IMR-90 (cell line): Measurements from ENCODE around the gene APBB1IP. TPM values are rescaled to one million over a fixed set of nuclear protein-coding genes. Genes with fewer than 3 reads are reported as not detected.

Experiments
- ATAC-seq: fragments of 200-7000 bp; cut with Tn5 transposase; 2 replicates; pipeline ENCODE4 v1.9.1; 2020; ENCODE audit warnings: low read depth, mild to moderate bottlenecking, moderate library complexity
- BruUV-seq: library from RNA; stranded (reverse); fragments of 400-500 nt; replicated peaks from 2 replicates; lab custom pipeline; 2021; lab: Mats Ljungman, UMichigan
- CTCF ChIA-PET: fragments of 300-600 bp; formaldehyde crosslinking; extraction: SDS; loops from one replicate; lab custom pipeline; 2021; ENCODE audit warnings: antibody characterized with exemption; lab: Yijun Ruan, JAX
- POLR2A ChIA-PET: fragments of 300-600 bp; sonication (Branson Sonifier 250); formaldehyde crosslinking; loops from one replicate; lab custom pipeline; 2022; ENCODE audit warnings: antibody characterized with exemption; ENCODE audit not compliant: unreplicated experiment; lab: Charles Lee
- DNase-seq: peaks from one replicate; pipeline ENCODE4 v3.0.0; 2013
- H2AFZ ChIP-seq: replicated peaks from 2 replicates; pipeline ENCODE3; 2013; ENCODE audit warnings: low read length, mild to moderate bottlenecking; ENCODE audit not compliant: poor library complexity
- H2AK5ac ChIP-seq: 2 replicates; pipeline ENCODE4 v1.6.1; 2013; ENCODE audit warnings: low read depth, low read length, inconsistent platforms
- H2AK9ac ChIP-seq: replicated peaks from 2 replicates; pipeline ENCODE3; 2013; ENCODE audit warnings: mild to moderate bottlenecking, low read depth, low read length, moderate library complexity; ENCODE audit not compliant: poor library complexity
- H2BK120ac ChIP-seq: 2 replicates; pipeline ENCODE4 v1.6.1; 2013; ENCODE audit warnings: low read depth, low read length, inconsistent platforms
- H2BK15ac ChIP-seq: 3 replicates; pipeline ENCODE4 v1.6.1; 2013; ENCODE audit warnings: low read depth, low read length, inconsistent platforms
- H2BK20ac ChIP-seq: 2 replicates; pipeline ENCODE4 v1.6.1; 2013; ENCODE audit warnings: low read depth, mild to moderate bottlenecking, inconsistent platforms, low read length, moderate library complexity
- H2BK5ac ChIP-seq: 2 replicates; pipeline ENCODE4 v1.6.1; 2013; ENCODE audit warnings: mild to moderate bottlenecking, low read depth, low read length, inconsistent platforms; ENCODE audit not compliant: poor library complexity, severe bottlenecking
- H3K14ac ChIP-seq: replicated peaks from 2 replicates; pipeline ENCODE4 v1.6.1; 2013; ENCODE audit warnings: low read depth, low read length, inconsistent platforms
- H3K18ac ChIP-seq: 2 replicates; pipeline ENCODE4 v1.6.1; 2013; ENCODE audit warnings: low read depth, low read length, control low read depth
- H3K23ac ChIP-seq: 2 replicates; pipeline ENCODE4 v1.6.1; 2013; ENCODE audit warnings: low read depth, low read length, inconsistent platforms
- H3K27ac ChIP-seq: 2 replicates; pipeline ENCODE4 v1.5.1; 2013; ENCODE audit warnings: mild to moderate bottlenecking, control low read depth, low read length; ENCODE audit not compliant: insufficient read depth
- H3K27me3 ChIP-seq: 2 replicates; pipeline ENCODE4 v1.6.1; 2013; ENCODE audit warnings: low read length; ENCODE audit not compliant: control insufficient read depth, insufficient read depth
- H3K36me3 ChIP-seq: 2 replicates; pipeline ENCODE4 v1.6.1; 2013; ENCODE audit warnings: low read length, mixed read lengths; ENCODE audit not compliant: control insufficient read depth, insufficient read depth
- H3K4ac ChIP-seq: 2 replicates; pipeline ENCODE4 v1.6.1; 2013; ENCODE audit warnings: low read depth, low read length, inconsistent platforms
- H3K4me1 ChIP-seq: 2 replicates; pipeline ENCODE4 v1.6.1; 2013; ENCODE audit warnings: low read length, mixed read lengths; ENCODE audit not compliant: control insufficient read depth, insufficient read depth
- H3K4me2 ChIP-seq: 2 replicates; pipeline ENCODE4 v1.6.1; 2013; ENCODE audit warnings: low read depth, mild to moderate bottlenecking, control low read depth, low read length, moderate library complexity
- H3K4me3 ChIP-seq: 2 replicates; pipeline ENCODE4 v1.5.1; 2013; ENCODE audit warnings: low read depth, mild to moderate bottlenecking, control low read depth, low read length, moderate library complexity; ENCODE audit not compliant: insufficient read depth
- H3K56ac ChIP-seq: 2 replicates; pipeline ENCODE4 v1.6.1; 2013; ENCODE audit warnings: low read length, inconsistent platforms; ENCODE audit not compliant: insufficient read depth; ENCODE audit errors: extremely low read depth
- H3K79me1 ChIP-seq, 2 experiments: 2 replicates each; pipeline ENCODE4 v1.6.1; 2013; ENCODE audit warnings: low read length in 2 of 2, inconsistent platforms in 1 of 2, low read depth in 1 of 2
- H3K9ac ChIP-seq: 2 replicates; pipeline ENCODE4 v1.6.1; 2013; ENCODE audit warnings: low read depth, low read length, control low read depth
- H3K9me1 ChIP-seq: 2 replicates; pipeline ENCODE4 v1.6.1; 2013; ENCODE audit warnings: low read length, inconsistent platforms; ENCODE audit not compliant: insufficient read depth
- H3K9me3 ChIP-seq: 2 replicates; pipeline ENCODE4 v1.6.1; 2013; ENCODE audit warnings: low read length; ENCODE audit not compliant: control insufficient read depth, insufficient read depth
- H4K20me1 ChIP-seq: 2 replicates; pipeline ENCODE4 v1.6.1; 2013; ENCODE audit warnings: low read length, inconsistent platforms; ENCODE audit not compliant: insufficient read depth
- H4K5ac ChIP-seq: 2 replicates; pipeline ENCODE4 v1.6.1; 2013; ENCODE audit warnings: mild to moderate bottlenecking, low read depth, low read length, control low read depth
- H4K8ac ChIP-seq, 2 experiments: 2 replicates each; pipeline ENCODE4 v1.6.1; 2013; ENCODE audit warnings: low read depth in 2 of 2, low read length in 2 of 2, control low read depth in 1 of 2, inconsistent platforms in 1 of 2
- H4K91ac ChIP-seq: 2 replicates; pipeline ENCODE4 v1.6.1; 2013; ENCODE audit warnings: low read depth, low read length, inconsistent platforms; ENCODE audit not compliant: insufficient read depth
- BHLHE40 ChIP-seq: fragments of 150-350 bp; IDR thresholded peaks from 2 replicates; pipeline ENCODE4 v1.6.1; 2016; ENCODE audit warnings: mild to moderate bottlenecking, low read depth, low read length
- CEBPB ChIP-seq: IDR thresholded peaks from 2 replicates; pipeline ENCODE4 v1.6.1; 2012; ENCODE audit warnings: low read depth, low read length, improper control_type of control experiment
- CHD1 ChIP-seq: IDR thresholded peaks from 2 replicates; pipeline ENCODE4 v1.6.1; 2012; ENCODE audit warnings: low read depth, low read length, improper control_type of control experiment
- CTCF ChIP-seq: conservative IDR thresholded peaks from 2 replicates; pipeline ENCODE4 v1.5.1; 2012; ENCODE audit warnings: mild to moderate bottlenecking, low read depth, low read length, improper control_type of control experiment
- MAZ ChIP-seq: IDR thresholded peaks from 2 replicates; pipeline ENCODE4 v1.6.1; 2012; ENCODE audit warnings: low read depth, mild to moderate bottlenecking, low read length, improper control_type of control experiment, moderate library complexity, borderline replicate concordance
- MXI1 ChIP-seq: IDR thresholded peaks from 2 replicates; pipeline ENCODE4 v1.6.1; 2012; ENCODE audit warnings: low read depth, mild to moderate bottlenecking, low read length, moderate library complexity, borderline replicate concordance
- NFE2L2 ChIP-seq: fragments of 150-350 bp; IDR thresholded peaks from 2 replicates; pipeline ENCODE4 v1.6.1; 2016; ENCODE audit warnings: low read depth, mild to moderate bottlenecking, low read length
- POLR2A ChIP-seq: IDR thresholded peaks from 2 replicates; pipeline ENCODE4 v1.6.1; 2012; ENCODE audit warnings: mild to moderate bottlenecking, low read depth, low read length
- RAD21 ChIP-seq: IDR thresholded peaks from 2 replicates; pipeline ENCODE4 v1.6.1; 2012; ENCODE audit warnings: low read length, improper control_type of control experiment
- RCOR1 ChIP-seq: IDR thresholded peaks from 2 replicates; pipeline ENCODE4 v1.6.1; 2012; ENCODE audit warnings: mild to moderate bottlenecking, low read length, improper control_type of control experiment; ENCODE audit not compliant: insufficient replicate concordance
- RFX5 ChIP-seq: IDR thresholded peaks from 2 replicates; pipeline ENCODE4 v1.8.0; 2012; ENCODE audit warnings: low read depth, mild to moderate bottlenecking, low read length, moderate library complexity
- SMC3 ChIP-seq: fragments of 150-350 bp; IDR thresholded peaks from 2 replicates; pipeline ENCODE4 v1.6.1; 2016; ENCODE audit warnings: low read depth, mild to moderate bottlenecking, antibody characterized with exemption, low read length, moderate library complexity
- USF2 ChIP-seq: fragments of 150-350 bp; IDR thresholded peaks from 2 replicates; pipeline ENCODE4 v1.6.1; 2017; ENCODE audit warnings: mild to moderate bottlenecking, antibody characterized with exemption, low read length, low read depth
- WGBS, 2 experiments: methylation state at CpG; one replicate each; pipeline versions ENCODE4 v1.1.5 to v1.1.7; 2013; ENCODE audit warnings: missing lambda C conversion rate in 2 of 2; ENCODE audit not compliant: insufficient read length in 1 of 2; ENCODE audit errors: extremely low coverage in 2 of 2; 5-methylcytosine and 5-hydroxymethylcytosine counted together
- dilution Hi-C: fragments of 300-500 bp; cut with HindIII; formaldehyde crosslinking; loops from one replicate; pipeline ENCODE4 v1.14.3; 2018; ENCODE audit warnings: low sequenced_read_pairs; ENCODE audit not compliant: unreplicated experiment
- in situ Hi-C: fragments of 300-500 bp; cut with MboI; formaldehyde crosslinking; loops from 3 replicates; pipeline ENCODE4 v1.14.3; 2019; ENCODE audit warnings: low sequenced_read_pairs, inconsistent platforms, mixed read lengths
- intact Hi-C: fragments of 100-400 bp; cut with micrococcal nuclease; formaldehyde crosslinking; loops from 2 replicates; pipeline ENCODE4 v1.10.0; 2022
- polyA plus RNA-seq, 3 experiments: library from polyadenylated mRNA; depleted of rRNA; stranded (reverse); fragments of >200 nt; gene quantifications; 2 replicates each; pipeline ENCODE4 v1.2.3, GENCODE V29; 2012; ENCODE audit warnings: low replicate concordance in 1 of 3
- total RNA-seq: library from RNA; depleted of rRNA; stranded (reverse); fragments of >200 nt; gene quantifications from 2 replicates; pipeline ENCODE4 v1.2.3, GENCODE V29; 2012

APBB1IP gene
- total and polyA plus RNA-seq, 2 of the 4 experiments (the other 2 are of a cell fraction): not detected

- H2BK20ac ChIP-seq: no peak overlapping the region
These were observed 64.8 kb downstream of the APBB1IP start for GRCh38 chr10:26502986-26503385.

More at GRCh38 chr10:26502986-26503385, 64.8 kb downstream of the APBB1IP start:
- ATAC-seq (no peak), DNase-seq (no peak)
- H3K56ac ChIP-seq: no peak overlapping the region
- no peak overlapping the region for H3K18ac ChIP-seq
- H3K9ac ChIP-seq: no peak overlapping the region
- no peak overlapping the region for H3K27ac ChIP-seq
- intact Hi-C loops: no loop called here
- no peak overlapping the region for H2BK15ac ChIP-seq
- WGBS, 2 experiments: 40% methylated on average over 1 of the region's 6 CpGs; no CpG with 5 or more reads in 1 of the 2 experiments
- CTCF ChIA-PET: no interaction called here
- no peak overlapping the region for H2AK5ac ChIP-seq
- H3K23ac ChIP-seq: no peak overlapping the region
- H3K4ac ChIP-seq: no peak overlapping the region
- no peak overlapping the region for H4K91ac ChIP-seq
- in situ Hi-C loops: no loop called here
- peaks cover 15% of the 10 kb centered on the region for H3K9me3 ChIP-seq
- TF ChIP-seq RCOR1: no peak
- TF ChIP-seq NFE2L2: no peak
- TF ChIP-seq RFX5: no peak
- TF ChIP-seq CTCF: no peak
- no peak for TF ChIP-seq MXI1
- no peak for TF ChIP-seq USF2
- no peak for TF ChIP-seq RAD21
- TF ChIP-seq BHLHE40: no peak
- no peak for TF ChIP-seq CHD1
- no peak for TF ChIP-seq MAZ
- no peak for TF ChIP-seq POLR2A
- TF ChIP-seq SMC3: no peak
- no peak for TF ChIP-seq CEBPB
- no peaks in the 10 kb centered on the region for H3K4me1 ChIP-seq
- no peak overlapping the region for H3K4me2 ChIP-seq
- no peak overlapping the region for H2AFZ ChIP-seq
- no peak overlapping the region for H3K14ac ChIP-seq
- no peak overlapping the region for H2BK120ac ChIP-seq
- no peak overlapping the region for H3K4me3 ChIP-seq
- no peaks in the 10 kb centered on the region for H3K9me1 ChIP-seq
- no peaks in the 10 kb centered on the region for H3K79me1 ChIP-seq
- H4K8ac ChIP-seq: no peak overlapping the region
- no peaks in the 10 kb centered on the region for H3K27me3 ChIP-seq
- no peak overlapping the region for H2BK5ac ChIP-seq
- no peak overlapping the region for H2AK9ac ChIP-seq
- H4K20me1 ChIP-seq: no peaks in the 10 kb centered on the region
- no TSS peak for BruUV-seq
- POLR2A ChIA-PET: no interaction called here
- dilution Hi-C loops: no loop called here
- no peak overlapping the region for H4K5ac ChIP-seq
- H3K36me3 ChIP-seq: no peaks in the 10 kb centered on the region
